Mucosa of descending colon (tissue), 3 donors: ENCODE results near the gene ARHGEF11. TPM values are rescaled to one million over a fixed set of nuclear protein-coding genes. Genes with fewer than 3 reads are reported as not detected.

Source experiments
- ATAC-seq: fragments of 200-7000 bp; cut with Tn5 transposase; one replicate; pipeline ENCODE4 v1.9.1; 2020; ENCODE audit warnings: mild to moderate bottlenecking, moderate library complexity
- DNase-seq, 3 donors: peaks; one replicate each; pipeline ENCODE4 v3.0.0-alpha.2; 2020
- H3K36me3 ChIP-seq: fragments of 200-600 bp; one replicate; pipeline ENCODE4 v1.8.0; 2021; ENCODE audit warnings: low read depth, mild to moderate bottlenecking
- H3K4me1 ChIP-seq: fragments of 200-600 bp; one replicate; pipeline ENCODE4 v1.8.0; 2021; ENCODE audit warnings: low read depth, mild to moderate bottlenecking
- H3K4me3 ChIP-seq: fragments of 200-600 bp; one replicate; pipeline ENCODE4 v1.8.0; 2021; ENCODE audit warnings: mild to moderate bottlenecking
- H3K9me3 ChIP-seq: fragments of 200-600 bp; one replicate; pipeline ENCODE4 v1.8.0; 2021; ENCODE audit warnings: mild to moderate bottlenecking
- intact Hi-C, 2 donors: fragments of 100-400 bp; cut with DNase I in 1 of 2; cut with micrococcal nuclease in 1 of 2; formaldehyde crosslinking; loops; one replicate each; pipeline versions ENCODE4 v1.11.0 to v1.11.1; 2022; cut with DNase I, micrococcal nuclease
- total RNA-seq, 3 donors: library from RNA; stranded (reverse); fragmentation: NEBNext Ultra II Directional in 2 of 3; extraction: Animal tissue kit (Norgen Biotek cat#: 25700) in 2 of 3; gene quantifications; one replicate each; pipeline versions ENCODE4 v1.2.1 to v1.2.4, GENCODE V29; 2021 to 2023
- TF ChIP-seq, protein P1 (sequence below): fragments of 200-600 bp; IDR thresholded peaks from one replicate; pipeline ENCODE4 v1.8.0; 2022; ENCODE audit warnings: antibody characterized with exemption, mild to moderate bottlenecking
- donor health status: DM: no; HTN: no; CAD: no; lungs with moderate emphysema.
- donor health status: DM: no; HTN: no; CAD: no.
- donor health status: DM: no; HTN: yes; CAD: no.

The ARHGEF11 gene
- total RNA-seq, 3 donors from 2014 or later, result 47.7 to 75.1 (median 60.0) TPM

GRCh38 chr1:156959925-156960324 is 85.6 kb downstream of the ARHGEF11 start:
- TF ChIP-seq, protein P1, sequence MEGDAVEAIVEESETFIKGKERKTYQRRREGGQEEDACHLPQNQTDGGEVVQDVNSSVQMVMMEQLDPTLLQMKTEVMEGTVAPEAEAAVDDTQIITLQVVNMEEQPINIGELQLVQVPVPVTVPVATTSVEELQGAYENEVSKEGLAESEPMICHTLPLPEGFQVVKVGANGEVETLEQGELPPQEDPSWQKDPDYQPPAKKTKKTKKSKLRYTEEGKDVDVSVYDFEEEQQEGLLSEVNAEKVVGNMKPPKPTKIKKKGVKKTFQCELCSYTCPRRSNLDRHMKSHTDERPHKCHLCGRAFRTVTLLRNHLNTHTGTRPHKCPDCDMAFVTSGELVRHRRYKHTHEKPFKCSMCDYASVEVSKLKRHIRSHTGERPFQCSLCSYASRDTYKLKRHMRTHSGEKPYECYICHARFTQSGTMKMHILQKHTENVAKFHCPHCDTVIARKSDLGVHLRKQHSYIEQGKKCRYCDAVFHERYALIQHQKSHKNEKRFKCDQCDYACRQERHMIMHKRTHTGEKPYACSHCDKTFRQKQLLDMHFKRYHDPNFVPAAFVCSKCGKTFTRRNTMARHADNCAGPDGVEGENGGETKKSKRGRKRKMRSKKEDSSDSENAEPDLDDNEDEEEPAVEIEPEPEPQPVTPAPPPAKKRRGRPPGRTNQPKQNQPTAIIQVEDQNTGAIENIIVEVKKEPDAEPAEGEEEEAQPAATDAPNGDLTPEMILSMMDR, result no peak
- Histone ChIP-seq H3K4me3 (no peak overlapping the region), H3K36me3 (no peaks in the 10 kb centered on the region), H3K4me1 (no peaks in the 10 kb centered on the region), H3K9me3 (no peaks in the 10 kb centered on the region)
- DNase-seq (no peak), ATAC-seq (no peak)
- intact Hi-C loops, result no loop called here

DNA sequence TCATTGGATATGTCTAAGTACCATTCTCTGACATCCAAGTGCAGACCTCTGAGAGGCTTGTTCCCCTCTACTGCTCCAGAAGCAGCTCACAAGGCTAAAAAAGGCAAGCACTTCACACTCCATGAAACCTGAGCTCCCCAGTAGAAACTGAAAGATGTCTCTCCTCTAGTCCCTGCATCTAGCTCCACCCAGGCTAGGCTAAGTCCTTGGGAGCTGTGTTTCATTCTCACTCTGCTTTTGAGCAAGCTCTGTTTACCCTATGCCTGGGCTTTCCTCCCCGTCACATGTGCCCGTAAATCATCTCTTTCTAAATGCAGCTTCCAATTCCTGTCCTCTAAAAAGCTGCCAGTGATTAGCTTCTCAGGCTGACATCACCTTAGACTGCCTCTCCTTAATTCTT is 86.1 kb downstream of the ARHGEF11 start:
- TF ChIP-seq, protein P1, result no peak
- DNase-seq, result no peak
- no peaks in the 10 kb centered on the region for H3K4me1 ChIP-seq
- intact Hi-C loops, result no loop called here
- H3K9me3 ChIP-seq, result no peaks in the 10 kb centered on the region
- no peak for ATAC-seq
- no peaks in the 10 kb centered on the region for H3K36me3 ChIP-seq
- no peak overlapping the region for H3K4me3 ChIP-seq

- Histone ChIP-seq H3K36me3 (no peaks in the 10 kb centered on the region), H3K9me3 (no peaks in the 10 kb centered on the region), H3K4me3 (no peak overlapping the region), H3K4me1 (no peaks in the 10 kb centered on the region)
- no peak for ATAC-seq
- DNase-seq, result no peak
- TF ChIP-seq, protein P1, result no peak
- intact Hi-C loops, result no loop called here
Measured at GRCh38 chr1:156958247-156958714, 87.3 kb downstream of the ARHGEF11 start.

GRCh38 chr1:156957634-156958033 is 87.9 kb downstream of the ARHGEF11 start:
- Histone ChIP-seq H3K4me3 (no peak overlapping the region), H3K36me3 (no peaks in the 10 kb centered on the region), H3K4me1 (no peaks in the 10 kb centered on the region), H3K9me3 (no peaks in the 10 kb centered on the region)
- intact Hi-C loops, result no loop called here
- TF ChIP-seq, protein P1, result no peak
- no peak for DNase-seq
- no peak for ATAC-seq

DNA sequence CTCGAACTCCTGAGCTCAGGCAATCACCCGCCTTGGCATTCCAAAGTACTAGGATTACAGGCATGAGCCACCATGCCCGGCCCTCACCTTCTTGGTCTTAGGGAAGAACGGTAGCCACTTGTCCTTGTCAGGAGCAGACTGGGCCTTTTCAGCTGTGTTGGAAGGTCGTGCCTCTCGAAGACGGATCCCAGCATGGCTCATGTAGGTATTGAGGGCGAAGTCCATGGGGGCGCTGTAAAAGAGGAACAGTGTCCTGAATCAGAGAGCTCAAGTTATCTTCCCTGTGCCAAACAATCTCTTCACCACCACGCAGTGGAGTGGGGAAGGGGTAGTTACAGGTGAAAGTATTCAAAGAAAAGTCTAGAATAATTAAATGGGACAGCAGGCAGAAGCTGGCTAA is 89.2 kb downstream of the ARHGEF11 start:
- Histone ChIP-seq H3K4me1 (no peaks in the 10 kb centered on the region), H3K4me3 (no peak overlapping the region), H3K36me3 (no peaks in the 10 kb centered on the region), H3K9me3 (no peaks in the 10 kb centered on the region)
- TF ChIP-seq, protein P1, result no peak
- intact Hi-C loops, result no loop called here
- no peak for DNase-seq
- ATAC-seq, result no peak

DNA sequence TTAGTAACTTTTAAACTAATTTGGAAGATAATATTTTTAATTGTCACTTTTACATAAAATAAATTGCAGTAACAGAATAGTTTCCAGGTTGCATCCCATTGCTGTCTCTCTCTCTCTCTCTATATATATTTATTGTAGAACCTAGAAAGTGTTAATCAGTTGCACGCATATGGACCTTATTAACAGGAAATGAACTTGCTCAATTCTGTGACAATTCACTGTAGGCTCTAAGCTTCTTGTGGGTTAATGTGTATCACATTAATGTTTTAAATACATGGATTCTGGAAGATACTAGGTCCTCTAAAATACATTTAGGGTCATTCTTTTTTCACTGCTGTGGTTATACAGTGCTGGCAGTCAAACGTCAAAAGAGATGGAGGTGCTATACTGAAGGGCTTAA is 92.0 kb downstream of the ARHGEF11 start:
- Histone ChIP-seq H3K4me1 (no peaks in the 10 kb centered on the region), H3K36me3 (no peaks in the 10 kb centered on the region), H3K9me3 (no peaks in the 10 kb centered on the region), H3K4me3 (no peak overlapping the region)
- DNase-seq, result no peak
- no peak for ATAC-seq
- TF ChIP-seq, protein P1, result no peak
- intact Hi-C loops, result no loop called here
